ENCODE results near the gene PAK3. TPM values are rescaled to one million over a fixed set of nuclear protein-coding genes. Genes with fewer than 3 reads are reported as not detected.

PAK3 gene
- total and polyA plus RNA-seq, 2 of the 4 experiments (the other 2 are of a cell fraction) = 0.22 to 0.36 TPM

DNA sequence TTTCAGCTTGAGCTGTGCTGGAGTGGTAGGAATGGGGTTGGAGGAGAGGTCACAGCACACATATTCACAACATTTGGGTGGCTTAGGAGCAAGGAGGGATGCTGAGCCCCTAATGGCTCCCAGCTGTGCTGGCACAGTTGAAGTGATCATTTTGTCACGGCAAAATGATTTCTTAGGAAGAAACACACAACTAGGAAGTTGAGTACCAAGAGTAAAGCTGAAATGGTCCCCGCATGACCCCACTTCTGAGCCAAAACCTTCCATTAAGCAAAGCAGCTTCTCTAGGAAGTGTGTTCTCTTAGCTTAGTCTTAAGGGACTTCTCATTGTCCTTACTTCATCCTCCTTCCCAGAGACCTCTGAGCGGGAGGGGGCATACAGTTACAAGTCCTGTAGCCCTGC lies 161.7 kb downstream of the PAK3 start:
- H3K4ac ChIP-seq (ENCODE audit: low read depth, low read length) = no peak overlapping the region
- H3K27ac ChIP-seq (ENCODE audit: insufficient read depth, low read length) = no peak overlapping the region
- H4K8ac ChIP-seq (ENCODE audit: low read depth in 2 of 2, low read length in 2 of 2) = no peak overlapping the region
- H3K9me1 ChIP-seq (ENCODE audit: insufficient read depth, low read length) = no peaks in the 10 kb centered on the region
- peaks cover 6% of the 10 kb centered on the region for H3K27me3 ChIP-seq (ENCODE audit: control insufficient read depth, insufficient read depth, low read length)
- H2AK5ac ChIP-seq (ENCODE audit: low read depth, low read length) = no peak overlapping the region
- no peak overlapping the region for H3K18ac ChIP-seq (ENCODE audit: low read depth, low read length)
- H2BK15ac ChIP-seq (ENCODE audit: low read depth, low read length) = no peak overlapping the region
- H3K9ac ChIP-seq (ENCODE audit: low read depth, low read length) = no peak overlapping the region
- H3K4me3 ChIP-seq (ENCODE audit: insufficient read depth, low read depth, low read length) = no peak overlapping the region
- no CpG with 5 or more reads among the region's 3 CpGs for WGBS, 2 experiments (ENCODE audit: extremely low coverage in 2 of 2, insufficient read length in 1 of 2)
- no peak overlapping the region for H2BK120ac ChIP-seq (ENCODE audit: low read depth, low read length)
- H4K20me1 ChIP-seq (ENCODE audit: insufficient read depth, low read length) = no peaks in the 10 kb centered on the region
- H3K14ac ChIP-seq (replicated peaks; ENCODE audit: low read depth, low read length) = no peak overlapping the region
- DNase-seq (no peak), ATAC-seq (ENCODE audit: low read depth) (no peak)
- no peak overlapping the region for H3K56ac ChIP-seq (ENCODE audit: extremely low read depth, insufficient read depth, low read length)
- H3K36me3 ChIP-seq (ENCODE audit: control insufficient read depth, insufficient read depth, low read length) = no peaks in the 10 kb centered on the region
- no peaks in the 10 kb centered on the region for H3K79me1 ChIP-seq (ENCODE audit: low read depth in 1 of 2, low read length in 2 of 2)
- no peak overlapping the region for H4K91ac ChIP-seq (ENCODE audit: insufficient read depth, low read depth, low read length)
- H2AFZ ChIP-seq (replicated peaks; ENCODE audit: low read length, poor library complexity) = no peak overlapping the region
- no peak overlapping the region for H4K5ac ChIP-seq (ENCODE audit: low read depth, low read length)
- TF ChIP-seq RCOR1 (IDR thresholded peaks at IDR 0.05; ENCODE audit: insufficient replicate concordance, low read length) (no peak), MAFK (IDR thresholded peaks at IDR 0.05; ENCODE audit: low read depth, low read length) (no peak), BHLHE40 (IDR thresholded peaks at IDR 0.05; ENCODE audit: low read depth, low read length) (no peak), CEBPB (IDR thresholded peaks at IDR 0.05; ENCODE audit: low read depth, low read length) (no peak), FOS (IDR thresholded peaks at IDR 0.05; ENCODE audit: low read depth, low read length) (no peak), POLR2A (IDR thresholded peaks at IDR 0.05; ENCODE audit: low read depth, low read length) (no peak), CHD1 (IDR thresholded peaks at IDR 0.05; ENCODE audit: low read depth, low read length) (no peak), RAD21 (IDR thresholded peaks at IDR 0.05; ENCODE audit: low read length) (no peak), NFE2L2 (IDR thresholded peaks at IDR 0.05; ENCODE audit: low read depth, low read length) (no peak), RFX5 (IDR thresholded peaks at IDR 0.05; ENCODE audit: low read depth, low read length) (no peak), MAZ (IDR thresholded peaks at IDR 0.05; ENCODE audit: borderline replicate concordance, low read depth, low read length) (no peak), MXI1 (IDR thresholded peaks at IDR 0.05; ENCODE audit: borderline replicate concordance, low read depth, low read length) (no peak), SMC3 (IDR thresholded peaks at IDR 0.05; ENCODE audit: low read depth, low read length) (no peak)
- TF ChIP-seq, protein P1, sequence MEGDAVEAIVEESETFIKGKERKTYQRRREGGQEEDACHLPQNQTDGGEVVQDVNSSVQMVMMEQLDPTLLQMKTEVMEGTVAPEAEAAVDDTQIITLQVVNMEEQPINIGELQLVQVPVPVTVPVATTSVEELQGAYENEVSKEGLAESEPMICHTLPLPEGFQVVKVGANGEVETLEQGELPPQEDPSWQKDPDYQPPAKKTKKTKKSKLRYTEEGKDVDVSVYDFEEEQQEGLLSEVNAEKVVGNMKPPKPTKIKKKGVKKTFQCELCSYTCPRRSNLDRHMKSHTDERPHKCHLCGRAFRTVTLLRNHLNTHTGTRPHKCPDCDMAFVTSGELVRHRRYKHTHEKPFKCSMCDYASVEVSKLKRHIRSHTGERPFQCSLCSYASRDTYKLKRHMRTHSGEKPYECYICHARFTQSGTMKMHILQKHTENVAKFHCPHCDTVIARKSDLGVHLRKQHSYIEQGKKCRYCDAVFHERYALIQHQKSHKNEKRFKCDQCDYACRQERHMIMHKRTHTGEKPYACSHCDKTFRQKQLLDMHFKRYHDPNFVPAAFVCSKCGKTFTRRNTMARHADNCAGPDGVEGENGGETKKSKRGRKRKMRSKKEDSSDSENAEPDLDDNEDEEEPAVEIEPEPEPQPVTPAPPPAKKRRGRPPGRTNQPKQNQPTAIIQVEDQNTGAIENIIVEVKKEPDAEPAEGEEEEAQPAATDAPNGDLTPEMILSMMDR (conservative IDR thresholded peaks at IDR 0.05; ENCODE audit: low read depth, low read length) = no peak
- TF ChIP-seq, protein P2, sequence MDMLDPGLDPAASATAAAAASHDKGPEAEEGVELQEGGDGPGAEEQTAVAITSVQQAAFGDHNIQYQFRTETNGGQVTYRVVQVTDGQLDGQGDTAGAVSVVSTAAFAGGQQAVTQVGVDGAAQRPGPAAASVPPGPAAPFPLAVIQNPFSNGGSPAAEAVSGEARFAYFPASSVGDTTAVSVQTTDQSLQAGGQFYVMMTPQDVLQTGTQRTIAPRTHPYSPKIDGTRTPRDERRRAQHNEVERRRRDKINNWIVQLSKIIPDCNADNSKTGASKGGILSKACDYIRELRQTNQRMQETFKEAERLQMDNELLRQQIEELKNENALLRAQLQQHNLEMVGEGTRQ (IDR thresholded peaks at IDR 0.05; ENCODE audit: low read depth, low read length) = no peak
- TF ChIP-seq, protein P3, sequence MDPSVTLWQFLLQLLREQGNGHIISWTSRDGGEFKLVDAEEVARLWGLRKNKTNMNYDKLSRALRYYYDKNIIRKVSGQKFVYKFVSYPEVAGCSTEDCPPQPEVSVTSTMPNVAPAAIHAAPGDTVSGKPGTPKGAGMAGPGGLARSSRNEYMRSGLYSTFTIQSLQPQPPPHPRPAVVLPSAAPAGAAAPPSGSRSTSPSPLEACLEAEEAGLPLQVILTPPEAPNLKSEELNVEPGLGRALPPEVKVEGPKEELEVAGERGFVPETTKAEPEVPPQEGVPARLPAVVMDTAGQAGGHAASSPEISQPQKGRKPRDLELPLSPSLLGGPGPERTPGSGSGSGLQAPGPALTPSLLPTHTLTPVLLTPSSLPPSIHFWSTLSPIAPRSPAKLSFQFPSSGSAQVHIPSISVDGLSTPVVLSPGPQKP (IDR thresholded peaks at IDR 0.05; ENCODE audit: borderline replicate concordance, low read depth, low read length) = no peak
- dilution Hi-C loops (cut with HindIII; ENCODE audit: low sequenced_read_pairs, unreplicated experiment) = no loop called here
- H3K4me1 ChIP-seq (ENCODE audit: control insufficient read depth, insufficient read depth, low read length) = no peaks in the 10 kb centered on the region
- no peak overlapping the region for H2BK20ac ChIP-seq (ENCODE audit: low read depth, low read length)
- no peak overlapping the region for H2BK5ac ChIP-seq (ENCODE audit: low read depth, low read length, poor library complexity, severe bottlenecking)
- H3K4me2 ChIP-seq (ENCODE audit: low read depth, low read length) = no peak overlapping the region
- H3K23ac ChIP-seq (ENCODE audit: low read depth, low read length) = no peak overlapping the region
- in situ Hi-C loops (cut with MboI; ENCODE audit: low sequenced_read_pairs) = no loop called here
- ChIA-PET POLR2A (ENCODE audit: unreplicated experiment) (no interaction called here), CTCF (no interaction called here)
- H3K9me3 ChIP-seq (ENCODE audit: control insufficient read depth, insufficient read depth, low read length) = no peaks in the 10 kb centered on the region
- intact Hi-C loops (cut with micrococcal nuclease) = no loop called here
- H2AK9ac ChIP-seq (replicated peaks; ENCODE audit: low read depth, low read length, poor library complexity) = no peak overlapping the region
- BruUV-seq (replicated peaks) = no TSS peak
